ENCODE data around the gene PLA2R1. TPM values are rescaled to one million over a fixed set of nuclear protein-coding genes. Genes with fewer than 3 reads are reported as not detected.

PLA2R1 gene
- 10 to 100 TPM; 11.7 to 13.9 TPM for total RNA-seq
- long read RNA-seq, donor 1, partial matches to known transcripts: 2 of 4 reads
- long read RNA-seq, donor 1, other reads (novel, unspliced or antisense): 2 of 4 reads
- long read RNA-seq, donor 2, partial matches to known transcripts: 2 of 4 reads
- long read RNA-seq, donor 2, other reads (novel, unspliced or antisense): 2 of 4 reads

DNA sequence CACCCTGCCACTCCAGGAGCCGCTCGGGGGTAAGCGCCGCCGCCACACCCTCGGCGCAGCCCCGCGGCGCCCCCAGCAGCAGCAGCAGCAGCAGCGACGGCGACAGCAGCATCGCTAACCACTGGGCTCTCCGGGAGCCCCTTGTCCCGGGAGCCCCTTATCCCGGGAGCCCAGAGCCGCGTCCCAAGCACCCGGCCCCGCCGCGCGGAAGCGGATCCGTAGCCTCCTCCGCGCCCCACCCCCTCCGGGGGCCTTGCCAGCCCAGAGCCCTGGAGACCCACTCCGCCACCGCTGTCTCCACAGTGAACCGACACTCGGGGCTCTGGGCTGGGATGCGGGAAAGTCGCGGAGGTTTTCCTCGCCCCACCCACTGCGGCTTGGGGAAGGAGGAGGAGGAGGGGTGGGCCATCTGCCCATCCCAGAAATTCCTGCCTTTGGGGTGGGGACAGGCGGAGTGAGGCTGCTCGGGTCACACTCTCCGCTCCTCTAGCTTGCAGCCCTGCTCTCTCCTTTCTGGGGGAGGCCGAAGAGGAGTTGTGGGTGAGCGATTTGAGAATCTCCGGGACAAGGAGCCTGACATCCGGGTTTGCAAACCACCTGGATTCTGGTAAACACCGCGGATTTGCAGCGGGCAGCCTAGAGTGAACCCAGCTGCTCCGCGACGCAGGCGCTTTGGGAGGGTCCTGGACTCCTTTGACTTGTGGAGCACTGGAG lies at the start of gene PLA2R1:
Gene PLA2R1, minus strand, starts transcription at position 324 of the 714 bp plus-strand sequence. Its CDS starts 212 bp downstream, at position 112.
- DNase-seq (ENCODE audit: low spot score): peak; percentile 84
- intact Hi-C loops (cut with DNase I): no loop called here

DNA sequence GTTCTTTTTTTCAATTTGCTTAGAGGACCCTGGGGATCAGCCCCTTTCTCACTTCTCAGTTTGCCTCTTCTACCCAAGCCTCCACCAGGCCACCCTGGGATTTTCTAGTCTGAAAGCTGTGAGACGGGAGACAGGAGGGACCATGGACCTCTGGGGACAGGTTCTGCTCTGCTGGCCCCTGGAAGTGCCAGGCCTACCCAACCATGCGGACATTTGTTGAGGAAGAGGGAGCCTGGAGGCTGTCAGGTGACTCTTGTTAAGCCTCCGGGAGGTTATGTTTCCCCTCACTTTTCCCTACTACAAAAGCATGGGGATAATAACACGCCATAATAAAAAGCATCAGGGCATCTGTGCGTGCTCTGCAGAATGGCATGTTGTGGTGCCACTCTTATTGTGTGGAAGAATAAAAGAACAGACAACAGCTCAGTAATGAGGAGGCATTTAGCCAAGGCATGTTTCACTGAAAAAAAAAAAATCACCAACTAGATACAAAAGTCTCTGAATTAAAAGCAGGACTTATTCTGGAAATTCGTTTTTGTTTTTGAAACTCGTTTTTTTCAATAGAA lies 48.3 kb upstream of the PLA2R1 start:
- no peak for DNase-seq (ENCODE audit: low spot score)
- intact Hi-C loops (cut with DNase I): no loop called here

DNA sequence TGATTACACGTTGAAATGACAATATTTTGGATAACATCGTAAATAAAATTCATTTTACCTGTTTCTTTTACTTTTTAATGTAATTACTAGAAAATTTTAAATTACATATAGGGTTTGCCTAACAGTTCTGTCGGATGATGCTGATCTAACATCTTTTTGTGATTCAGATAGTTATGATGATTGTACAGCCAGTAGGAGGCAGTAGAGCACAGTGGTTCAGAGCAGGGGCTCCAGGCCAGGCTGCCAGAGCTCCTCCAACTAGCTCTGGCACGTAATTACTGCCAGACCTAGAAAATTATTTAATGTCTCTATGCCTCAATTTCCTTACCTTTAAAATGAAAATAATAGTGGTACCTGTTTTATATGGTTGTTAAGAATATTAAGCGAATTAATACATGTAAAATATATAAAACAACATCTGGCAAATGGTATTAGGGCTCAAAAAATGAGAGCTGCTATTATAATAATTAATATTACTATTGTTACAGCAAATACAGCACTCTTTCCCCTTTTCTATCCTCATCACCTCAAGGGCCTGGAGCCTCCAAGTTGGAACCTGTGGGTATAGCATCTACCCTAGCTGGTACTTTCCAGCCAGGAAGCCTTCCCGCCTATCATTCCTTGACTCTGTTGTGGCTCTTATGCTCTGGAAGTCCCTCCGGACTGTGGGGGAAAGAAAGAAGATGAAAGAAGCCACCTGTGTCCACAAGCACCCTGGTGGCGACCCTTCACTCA lies 47.7 kb upstream of the PLA2R1 start:
- DNase-seq (ENCODE audit: low spot score): peak; percentile 82
- intact Hi-C loops (cut with DNase I): loop anchor here in 1 of 2 donors (10.0 kb wide), 1 partner anchor 885 kb away; no protein-coding TSS in a partner anchor

DNA sequence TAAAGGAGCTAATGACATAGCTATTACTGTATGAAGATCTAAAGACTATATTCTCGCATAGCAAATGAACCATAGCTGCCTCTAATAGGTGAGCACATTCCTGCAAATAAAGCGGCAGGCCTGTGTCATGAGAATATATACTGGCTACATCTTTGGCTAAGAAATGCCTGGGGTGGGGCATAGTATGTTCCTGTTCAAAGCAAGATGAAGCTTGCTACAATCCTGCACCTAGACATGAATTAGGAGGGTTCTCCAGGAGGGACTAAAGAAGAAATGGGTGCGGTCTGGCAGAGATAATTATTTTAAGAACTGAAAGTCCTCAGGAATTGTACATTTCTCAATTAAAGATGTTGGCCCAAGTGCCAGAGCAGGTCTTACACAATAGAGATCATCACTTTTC lies 46.8 kb upstream of the PLA2R1 start:
- intact Hi-C loops (cut with DNase I): loop anchor here in 1 of 2 donors (10.0 kb wide), 1 partner anchor 886 kb away; no protein-coding TSS in a partner anchor

DNA sequence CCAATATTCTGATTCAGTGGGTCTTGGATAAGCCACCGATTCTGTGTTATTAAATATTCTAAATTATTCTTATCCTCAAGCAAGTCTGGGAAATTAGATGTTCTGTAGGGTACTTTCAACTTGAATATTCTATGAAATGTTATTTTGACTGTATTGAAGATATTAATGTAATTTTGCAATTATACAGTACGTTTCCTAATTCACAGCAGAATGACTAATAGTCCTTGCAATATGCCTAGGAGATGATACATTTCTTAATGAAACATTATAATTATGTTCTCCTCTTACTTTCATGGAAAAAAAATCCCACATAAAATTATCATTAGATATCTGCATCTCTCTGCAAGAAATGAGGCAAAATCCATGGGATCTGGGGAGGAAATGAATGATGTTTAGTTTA lies 46.2 kb upstream of the PLA2R1 start:
- no peak for DNase-seq (ENCODE audit: low spot score)
- intact Hi-C loops (cut with DNase I): loop anchor here in 1 of 2 donors (10.0 kb wide), 1 partner anchor 886 kb away; no protein-coding TSS in a partner anchor

More for the DNA sequence above, 46.8 kb upstream of the PLA2R1 start:
- no peak for DNase-seq (ENCODE audit: low spot score)

- intact Hi-C loops (cut with DNase I): loop anchor here in 1 of 2 donors (10.0 kb wide), 1 partner anchor 889 kb away; no protein-coding TSS in a partner anchor
- DNase-seq (ENCODE audit: low spot score): no peak
Observed at GRCh38 chr2:160105366-160105765, 43.0 kb upstream of the PLA2R1 start.

DNA sequence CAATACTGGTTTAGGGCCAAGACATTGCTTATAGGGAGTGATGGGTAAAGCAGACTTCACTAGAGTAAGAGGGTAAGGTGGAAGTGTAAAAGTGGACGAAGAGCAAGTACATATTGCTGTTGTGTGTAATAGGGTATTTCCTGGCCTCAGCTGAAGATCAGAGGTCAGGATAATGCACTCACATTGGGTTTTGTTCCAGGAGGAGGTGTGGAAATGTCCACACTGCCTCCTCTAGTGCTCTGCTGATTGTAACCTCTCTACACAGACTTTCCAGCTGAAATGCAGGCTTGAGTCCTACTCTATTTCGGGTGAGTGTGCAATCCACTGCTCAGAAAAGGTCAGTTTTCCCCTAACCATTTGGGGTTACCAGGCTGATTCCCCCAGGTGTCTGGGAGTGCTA lies 41.7 kb upstream of the PLA2R1 start:
- DNase-seq (ENCODE audit: low spot score): no peak
- intact Hi-C loops (cut with DNase I): loop anchor here in 1 of 2 donors (10.0 kb wide), 1 partner anchor 891 kb away; no protein-coding TSS in a partner anchor

GRCh38 chr2:160097326-160097725 lies 34.9 kb upstream of the PLA2R1 start:
- intact Hi-C loops (cut with DNase I): no loop called here
- no peak for DNase-seq (ENCODE audit: low spot score)

DNA sequence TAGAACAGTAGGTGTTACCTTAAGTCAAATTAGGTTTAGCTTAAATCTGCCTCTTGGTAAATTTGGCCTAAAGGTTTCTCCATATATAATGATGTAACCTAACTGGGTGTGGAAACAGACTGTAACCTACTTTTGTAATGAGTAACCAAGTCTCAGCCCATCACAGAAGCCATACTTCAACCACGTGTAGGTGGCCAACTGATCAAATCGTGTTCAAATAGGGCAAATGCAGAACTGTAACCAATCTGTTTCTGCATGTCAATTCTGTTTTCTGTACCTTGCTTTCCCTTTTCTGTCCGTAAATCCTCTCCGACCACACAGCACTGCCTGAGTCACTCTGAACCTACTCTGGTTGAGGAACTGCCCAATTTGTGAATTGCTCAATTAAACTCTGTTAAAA lies 34.0 kb upstream of the PLA2R1 start:
- DNase-seq (ENCODE audit: low spot score): no peak
- intact Hi-C loops (cut with DNase I): no loop called here

GRCh38 chr2:160092445-160092844 lies 30.0 kb upstream of the PLA2R1 start:
- intact Hi-C loops (cut with DNase I): no loop called here
- DNase-seq (ENCODE audit: low spot score): no peak

GRCh38 chr2:160091381-160091780 lies 29.0 kb upstream of the PLA2R1 start:
- DNase-seq (ENCODE audit: low spot score): no peak
- intact Hi-C loops (cut with DNase I): no loop called here

DNA sequence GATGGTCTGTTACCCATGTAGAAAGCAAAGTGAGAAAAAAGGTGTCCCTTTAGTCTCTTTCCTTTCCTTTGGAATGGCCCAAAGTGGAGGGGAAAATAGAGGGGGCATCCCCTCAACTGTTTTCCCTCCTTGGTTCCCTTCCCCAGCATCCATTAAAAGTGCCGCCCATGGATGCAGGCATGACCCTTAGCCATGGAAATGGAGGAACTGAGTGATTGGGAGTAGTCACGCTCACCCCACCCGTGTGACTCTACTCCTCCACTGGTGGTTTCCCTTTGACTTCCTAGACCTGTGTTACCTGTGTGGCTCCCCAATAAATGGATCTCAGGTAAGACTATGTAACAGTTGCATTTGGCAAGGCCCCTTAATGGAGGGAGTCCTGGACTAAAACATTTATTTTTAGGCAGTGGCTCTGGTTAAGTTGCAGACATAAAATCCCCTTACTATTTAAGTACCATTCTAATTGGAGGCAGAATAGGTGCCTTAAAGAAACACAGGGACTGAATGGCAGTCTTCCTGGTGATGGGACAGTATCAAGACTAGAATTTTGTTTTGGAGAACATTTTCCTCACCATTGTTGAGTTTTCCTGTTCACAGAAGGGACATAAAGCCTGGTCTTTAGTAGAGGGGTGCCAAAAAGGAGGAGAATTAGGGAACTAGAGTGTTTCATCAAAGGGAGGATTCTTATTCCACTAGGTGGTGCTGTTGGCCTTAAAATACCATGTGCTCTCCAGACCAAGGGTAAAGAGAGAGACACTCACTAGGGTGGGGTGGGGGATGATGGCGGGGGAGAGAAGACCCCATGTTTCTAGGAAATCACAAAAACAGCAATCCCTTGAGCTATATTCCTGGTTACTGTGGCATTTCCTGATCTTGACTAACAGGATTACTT lies 25.7 kb upstream of the PLA2R1 start:
- intact Hi-C loops (cut with DNase I): no loop called here

GRCh38 chr2:160085662-160086061 lies 23.2 kb upstream of the PLA2R1 start:
- no peak for DNase-seq (ENCODE audit: low spot score)
- intact Hi-C loops (cut with DNase I): no loop called here

More for the DNA sequence above, 25.7 kb upstream of the PLA2R1 start:
- DNase-seq (ENCODE audit: low spot score): no peak

- intact Hi-C loops (cut with DNase I): no loop called here
- DNase-seq (ENCODE audit: low spot score): no peak
Observed at GRCh38 chr2:160077912-160078810, 15.7 kb upstream of the PLA2R1 start.

GRCh38 chr2:160076914-160077313 lies 14.5 kb upstream of the PLA2R1 start:
- DNase-seq (ENCODE audit: low spot score): no peak
- intact Hi-C loops (cut with DNase I): no loop called here

DNA sequence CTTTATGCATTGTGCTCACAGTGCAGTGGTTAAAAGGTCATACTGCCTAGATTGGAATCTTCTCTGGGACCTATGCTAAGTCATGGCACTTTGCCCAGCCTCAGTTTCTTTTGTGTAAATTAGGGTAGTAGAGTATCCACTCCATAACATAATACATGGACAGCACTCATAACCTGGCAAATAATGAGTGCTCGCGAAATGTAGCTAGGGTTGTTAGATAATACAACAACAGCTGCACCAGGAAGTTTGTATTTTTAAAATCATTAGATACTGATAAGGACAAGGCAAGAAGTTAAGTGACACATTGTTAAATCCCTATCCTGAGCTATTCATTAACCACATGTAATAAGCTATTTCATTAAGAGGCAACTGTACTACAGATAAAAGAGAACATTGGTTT lies 13.8 kb upstream of the PLA2R1 start:
- intact Hi-C loops (cut with DNase I): no loop called here
- DNase-seq (ENCODE audit: low spot score): no peak

- intact Hi-C loops (cut with DNase I): no loop called here
- no peak for DNase-seq (ENCODE audit: low spot score)
Observed at GRCh38 chr2:160075171-160075570, 12.8 kb upstream of the PLA2R1 start.
